ENCODE results near the gene ATF6. TPM values are rescaled to one million over a fixed set of nuclear protein-coding genes. Genes with fewer than 3 reads are reported as not detected.

Gene ATF6
- total and polyA plus RNA-seq, 2 donors from 2014 or later: 11.5 to 35.6 TPM

GRCh38 chr1:161725908-161726472 lies 40.1 kb upstream of the ATF6 start:
- FAIRE-seq: no peak
- peak overlapping the region; percentile 70 to 90 for H3K27ac ChIP-seq (ENCODE audit: low read depth in 2 of 2, low read length in 2 of 2)
- no peaks in the 10 kb centered on the region for H3K27me3 ChIP-seq (ENCODE audit: control insufficient read depth, insufficient read depth, low read length)

GRCh38 chr1:161726473-161727255 lies 39.5 kb upstream of the ATF6 start:
- Histone ChIP-seq H3K9ac (ENCODE audit: low read length in 3 of 3) (peak overlapping the region; percentile 52 to 84 (median 84)), H3K27me3 (ENCODE audit: control insufficient read depth, insufficient read depth, low read length) (no peaks in the 10 kb centered on the region), H3K27ac (ENCODE audit: low read depth in 2 of 2, low read length in 2 of 2) (peak overlapping the region; percentile 85 to 91), H3K36me3 (ENCODE audit: control insufficient read depth in 2 of 3, insufficient read depth in 3 of 3, low read length in 3 of 3) (no peaks in the 10 kb centered on the region), H3K4me1 (ENCODE audit: control insufficient read depth in 2 of 3, insufficient read depth in 2 of 3, low read depth in 1 of 3, low read length in 3 of 3) (peaks cover 0 to 5% (median 0%) of the 10 kb centered on the region in 3 donors), H3K4me3 (ENCODE audit: low read length in 3 of 3) (peak overlapping the region; percentile 71 to 86 (median 79)), H3K9me3 (ENCODE audit: control insufficient read depth in 2 of 3, insufficient read depth in 1 of 3, low read length in 3 of 3) (no peaks in the 10 kb centered on the region)
- TF ChIP-seq CTCF (IDR thresholded peaks at IDR 0.05; ENCODE audit: borderline replicate concordance, extremely low read depth, insufficient read depth): no peak
- intact Hi-C loops (cut with DNase I): no loop called here
- FAIRE-seq (no peak), DNase-seq (peak; percentile 94 to 96 (median 96))

More at GRCh38 chr1:161725908-161726472, 40.1 kb upstream of the ATF6 start:
- no peaks in the 10 kb centered on the region for H3K36me3 ChIP-seq (ENCODE audit: control insufficient read depth in 2 of 3, insufficient read depth in 3 of 3, low read length in 3 of 3)
- peak; percentile 68 to 81 (median 78) for DNase-seq
- intact Hi-C loops (cut with DNase I): no loop called here
- peak overlapping the region; percentile 71 to 86 (median 78) for H3K4me3 ChIP-seq (ENCODE audit: low read length in 3 of 3)
- H3K4me1 ChIP-seq (ENCODE audit: control insufficient read depth in 2 of 3, insufficient read depth in 2 of 3, low read depth in 1 of 3, low read length in 3 of 3): peaks cover 0 to 5% (median 0%) of the 10 kb centered on the region in 3 donors
- H3K9me3 ChIP-seq (ENCODE audit: control insufficient read depth in 2 of 3, insufficient read depth in 1 of 3, low read length in 3 of 3): no peaks in the 10 kb centered on the region
- TF ChIP-seq CTCF (IDR thresholded peaks at IDR 0.05; ENCODE audit: borderline replicate concordance, extremely low read depth, insufficient read depth): peak; percentile 21
- peak overlapping the region; percentile 52 to 84 (median 79) for H3K9ac ChIP-seq (ENCODE audit: low read length in 3 of 3)

GRCh38 chr1:161727256-161727924 lies 38.7 kb upstream of the ATF6 start:
- no peaks in the 10 kb centered on the region for H3K36me3 ChIP-seq (ENCODE audit: control insufficient read depth in 2 of 3, insufficient read depth in 3 of 3, low read length in 3 of 3)
- intact Hi-C loops (cut with DNase I): no loop called here
- H3K9me3 ChIP-seq (ENCODE audit: control insufficient read depth in 2 of 3, insufficient read depth in 1 of 3, low read length in 3 of 3): no peaks in the 10 kb centered on the region
- H3K27ac ChIP-seq (ENCODE audit: low read depth in 2 of 2, low read length in 2 of 2): peak overlapping the region; percentile 85 to 91
- peak in 1 of 5 donors; percentile 56 for DNase-seq
- H3K27me3 ChIP-seq (ENCODE audit: control insufficient read depth, insufficient read depth, low read length): no peaks in the 10 kb centered on the region
- H3K4me3 ChIP-seq (ENCODE audit: low read length in 3 of 3): peak overlapping the region; percentile 47 to 79 (median 63)
- no peak for FAIRE-seq
- no peak for TF ChIP-seq CTCF (IDR thresholded peaks at IDR 0.05; ENCODE audit: borderline replicate concordance, extremely low read depth, insufficient read depth)
- H3K4me1 ChIP-seq (ENCODE audit: control insufficient read depth in 2 of 3, insufficient read depth in 2 of 3, low read depth in 1 of 3, low read length in 3 of 3): peaks cover 0 to 5% (median 0%) of the 10 kb centered on the region in 3 donors
- peak overlapping the region; percentile 19 to 84 (median 54) for H3K9ac ChIP-seq (ENCODE audit: low read length in 3 of 3)
